Measurements from ENCODE around the gene TRIM45.

Gene TRIM45

DNA sequence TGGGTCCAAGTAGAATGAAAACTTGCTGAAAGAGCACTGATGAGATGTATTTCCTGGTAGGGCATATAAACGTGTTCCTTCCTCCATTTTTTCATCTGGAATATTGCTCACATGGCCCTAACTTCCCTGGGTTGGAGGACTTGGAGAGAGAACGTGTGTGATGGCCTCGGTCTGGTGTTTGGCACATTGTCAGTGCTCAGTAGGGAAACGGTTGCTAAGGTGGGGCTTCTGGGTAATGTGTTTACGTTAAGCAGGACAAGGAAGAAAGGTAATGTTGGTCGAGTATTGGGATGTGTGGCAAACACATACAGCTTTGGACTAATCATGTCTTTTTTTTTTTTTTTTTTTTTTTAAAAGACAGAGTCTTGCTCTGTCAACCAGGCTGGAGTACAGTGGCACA lies 55.2 kb downstream of the TRIM45 start:
- no peaks in the 10 kb centered on the region for H3K9me3 Mint-ChIP-seq
- no peak overlapping the region for H3K27ac Mint-ChIP-seq
- peaks cover 41% of the 10 kb centered on the region for H3K4me1 Mint-ChIP-seq
- H3K36me3 Mint-ChIP-seq, result peaks cover 83% of the 10 kb centered on the region
- no peak for DNase-seq (ENCODE audit: low spot score in 2 of 2)
- no peak for ATAC-seq
- H3K4me3 Mint-ChIP-seq, result no peak overlapping the region

DNA sequence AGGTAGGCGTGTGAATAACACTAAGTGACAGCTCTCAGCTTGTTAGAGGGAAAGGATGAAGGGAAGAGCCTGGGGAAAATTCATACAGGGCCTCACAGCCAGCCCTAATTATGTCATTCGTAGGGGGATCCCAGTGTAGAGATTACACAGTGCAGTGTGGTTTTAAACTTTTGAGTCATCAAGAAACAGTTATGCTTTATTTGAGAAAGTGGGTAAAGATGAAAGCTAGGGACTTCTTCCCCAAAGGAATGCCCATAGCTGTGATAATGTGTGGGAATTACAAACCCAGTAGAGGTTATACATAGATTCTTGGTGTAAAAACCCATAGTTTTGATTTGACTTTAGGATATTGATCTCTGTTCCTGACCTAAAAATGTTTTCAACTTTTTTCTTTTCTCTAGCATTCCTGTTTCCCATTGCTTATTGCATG lies 59.5 kb downstream of the TRIM45 start:
- DNase-seq (ENCODE audit: low spot score in 2 of 2) (no peak), ATAC-seq (peak; percentile 50)
- H3K4me1 Mint-ChIP-seq, result peaks cover 33% of the 10 kb centered on the region
- no peak overlapping the region for H3K4me3 Mint-ChIP-seq
- H3K27ac Mint-ChIP-seq, result no peak overlapping the region
- H3K9me3 Mint-ChIP-seq, result no peaks in the 10 kb centered on the region
- peaks cover 51% of the 10 kb centered on the region for H3K36me3 Mint-ChIP-seq
